GM13976 (cell line): Measurements from ENCODE around the gene CD276.
A peak's percentile ranks its signal among the peaks of the same experiment; 100 is the strongest.

Experiments
- DNase-seq: peaks from one replicate; pipeline ENCODE4 v3.0.0; 2012; ENCODE audit warnings: low spot score
- CTCF ChIP-seq: IDR thresholded peaks from 2 replicates; pipeline ENCODE4 v1.5.1; 2012; ENCODE audit warnings: borderline replicate concordance, mild to moderate bottlenecking; ENCODE audit not compliant: insufficient read depth; ENCODE audit errors: extremely low read depth, missing control alignments, control extremely low read depth
- in situ Hi-C: fragments of 300-500 bp; cut with MboI; formaldehyde crosslinking; loops from one replicate; pipeline ENCODE4 v1.12.0; 2022; ENCODE audit warnings: low sequenced_read_pairs, mixed read lengths, inconsistent platforms; ENCODE audit not compliant: unreplicated experiment

Gene CD276

GRCh38 chr15:73654659-73655058, 29.5 kb upstream of the CD276 start:
- TF ChIP-seq CTCF, result no peak

DNA sequence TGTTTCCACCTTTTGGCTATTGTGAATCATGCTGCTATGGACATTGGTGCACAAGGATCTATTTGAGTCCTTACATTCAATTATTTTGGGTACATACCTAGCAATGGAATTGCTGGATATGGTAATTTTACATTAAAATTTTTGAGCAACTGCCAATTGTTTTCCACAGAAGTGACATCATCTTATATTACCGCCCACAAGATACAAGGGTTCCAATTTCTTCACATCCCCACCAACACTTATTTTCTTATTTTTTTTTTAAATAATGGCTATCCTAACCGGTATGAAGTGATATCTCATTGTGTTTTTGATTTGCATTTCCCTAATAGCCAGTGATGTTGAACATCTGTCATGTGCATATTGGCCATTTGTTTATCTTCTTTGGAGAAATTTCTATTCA, 28.5 kb upstream of the CD276 start:
- in situ Hi-C loops, result no loop called here
- TF ChIP-seq CTCF, result no peak
- DNase-seq, result no peak

More at GRCh38 chr15:73654659-73655058, 29.5 kb upstream of the CD276 start:
- in situ Hi-C loops, result no loop called here
- no peak for DNase-seq

DNA sequence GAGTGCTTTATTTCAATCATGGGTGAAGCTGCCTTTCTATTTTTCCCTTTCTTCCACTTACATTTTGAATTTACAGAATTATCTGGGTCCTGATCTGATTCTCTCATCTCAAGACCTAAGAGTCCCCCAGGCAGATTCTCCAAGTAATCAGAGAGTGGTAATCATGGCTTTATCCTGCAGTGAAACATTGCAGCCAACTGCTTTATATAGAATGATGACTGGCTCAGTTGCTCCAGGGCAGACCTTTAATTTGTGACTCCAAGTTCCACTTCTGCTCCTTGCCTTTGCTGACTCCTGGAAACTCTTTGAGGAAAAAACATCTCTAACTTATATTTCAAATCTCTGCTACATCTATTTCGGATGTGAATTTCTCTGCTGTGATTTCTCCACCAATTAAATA, 25.5 kb upstream of the CD276 start:
- no peak for TF ChIP-seq CTCF
- in situ Hi-C loops, result no loop called here
- DNase-seq, result no peak

- TF ChIP-seq CTCF, result no peak
- in situ Hi-C loops, result no loop called here
- no peak for DNase-seq
These were observed 23.7 kb upstream of the CD276 start for GRCh38 chr15:73660455-73660854.

GRCh38 chr15:73674587-73674986, 9.6 kb upstream of the CD276 start:
- DNase-seq, result no peak
- TF ChIP-seq CTCF, result no peak
- in situ Hi-C loops, result no loop called here

GRCh38 chr15:73677146-73677607, 7.0 kb upstream of the CD276 start:
- TF ChIP-seq CTCF, result peak; percentile 78
- in situ Hi-C loops, result loop anchor here (25.0 kb wide), 1 partner anchor 365 kb away; no protein-coding TSS in a partner anchor

More at GRCh38 chr15:73677146-73677607, 7.0 kb upstream of the CD276 start:
- DNase-seq, result peak; percentile 41
